HG02610 (cell line): Measurements from ENCODE around the gene SCIN.
"Not testable (repeated sequence)": the region's sequence is repeated elsewhere in the genome, so short reads cannot be mapped to it uniquely, and the experiment has no call there.

ENCODE experiments used
- ATAC-seq: cut with Tn5 transposase; IDR thresholded peaks from one replicate; pipeline ENCODE4 v1.9.1; 2021; ENCODE audit warnings: mild to moderate bottlenecking, moderate library complexity; ENCODE audit not compliant: unreplicated experiment

SCIN gene

GRCh38 chr7:12645212-12645611 is 74.7 kb downstream of the SCIN start:
- ATAC-seq = peak; percentile 70

DNA sequence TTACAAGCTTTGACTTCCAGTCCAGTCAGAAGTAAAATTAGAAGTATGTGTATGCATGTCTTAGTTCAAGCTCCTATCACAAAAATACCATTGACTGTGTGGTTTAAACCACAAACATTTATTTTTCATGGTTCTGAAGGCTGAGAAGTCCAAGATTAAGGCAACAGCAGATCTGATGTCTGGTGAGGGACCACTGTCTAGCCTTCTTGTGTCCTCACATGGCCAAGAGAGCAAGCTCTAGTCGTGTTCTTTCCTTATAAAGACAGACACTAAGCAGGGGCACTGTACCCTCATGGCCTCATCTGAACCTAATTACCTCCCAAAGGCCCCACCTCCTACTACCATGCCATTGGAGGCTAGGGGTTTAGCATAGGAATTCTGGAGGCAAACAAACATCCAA is 75.6 kb downstream of the SCIN start:
- ATAC-seq = no peak

DNA sequence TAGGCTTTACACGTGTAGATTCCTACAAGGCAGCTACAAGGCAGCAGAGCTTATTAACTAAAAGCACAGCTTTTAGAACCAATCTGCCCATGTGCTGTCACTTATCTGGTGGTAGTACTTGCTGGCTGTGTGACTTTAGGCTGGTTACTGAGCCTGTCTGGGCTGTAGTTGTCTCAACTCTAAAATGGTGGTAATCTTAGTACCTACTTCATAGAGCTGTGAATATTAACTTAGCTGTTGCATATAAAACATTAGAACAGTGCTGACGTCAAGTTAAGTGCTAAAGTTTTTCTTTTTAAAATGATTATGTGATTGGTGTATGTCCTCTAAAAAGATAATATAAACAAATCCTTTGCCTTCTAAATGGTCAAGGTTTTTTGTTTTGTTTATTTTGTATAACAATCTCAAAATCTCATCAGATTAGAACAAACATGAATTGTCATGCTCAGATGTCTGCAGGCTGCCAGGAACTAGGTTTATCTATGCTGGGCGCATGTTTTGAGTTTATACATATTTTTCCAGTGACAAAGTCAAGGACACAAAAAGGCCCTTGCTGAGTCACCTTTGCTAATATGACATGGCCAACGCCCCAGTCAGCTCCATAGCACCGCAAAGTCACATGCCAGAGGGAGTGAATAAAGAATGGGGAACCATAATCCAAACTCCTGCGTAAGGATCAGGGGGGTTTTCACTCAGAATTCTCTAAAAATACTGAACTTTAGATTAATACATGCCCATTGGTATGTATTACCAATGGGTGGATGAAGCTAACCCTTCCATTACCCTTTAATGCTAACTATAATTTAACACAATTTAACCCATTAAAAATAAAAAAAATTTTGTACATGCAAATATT is 77.1 kb downstream of the SCIN start:
- ATAC-seq = no peak

DNA sequence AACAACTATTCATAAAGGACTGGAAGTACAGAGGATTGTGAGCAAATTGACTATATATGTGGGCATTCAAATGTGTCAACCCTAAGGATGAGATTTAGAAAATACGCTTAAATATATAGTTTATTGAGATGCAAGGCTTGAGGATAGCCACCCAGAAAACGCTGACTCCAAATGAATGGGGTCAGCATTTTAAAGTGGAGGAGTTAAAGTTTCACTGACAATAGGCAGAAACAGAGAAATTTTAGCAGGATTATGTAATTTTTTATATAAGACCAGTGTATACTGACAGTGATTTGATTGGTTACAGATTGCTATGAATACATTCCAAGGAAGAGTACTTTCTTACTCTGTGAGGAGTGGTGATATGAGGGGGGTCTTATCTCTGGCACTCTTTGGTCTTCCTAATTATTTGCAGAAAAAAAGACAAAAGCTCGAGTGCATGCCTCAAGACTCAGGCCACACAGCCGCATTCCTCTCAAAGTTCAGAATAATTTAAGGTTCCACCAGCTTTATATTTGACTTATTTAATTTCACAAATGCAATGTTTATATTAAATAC is 78.3 kb downstream of the SCIN start:
- ATAC-seq = no peak

- no peak for ATAC-seq
These were observed 78.8 kb downstream of the SCIN start for GRCh38 chr7:12649348-12649747.

GRCh38 chr7:12650080-12650479 is 79.6 kb downstream of the SCIN start:
- ATAC-seq = no peak

DNA sequence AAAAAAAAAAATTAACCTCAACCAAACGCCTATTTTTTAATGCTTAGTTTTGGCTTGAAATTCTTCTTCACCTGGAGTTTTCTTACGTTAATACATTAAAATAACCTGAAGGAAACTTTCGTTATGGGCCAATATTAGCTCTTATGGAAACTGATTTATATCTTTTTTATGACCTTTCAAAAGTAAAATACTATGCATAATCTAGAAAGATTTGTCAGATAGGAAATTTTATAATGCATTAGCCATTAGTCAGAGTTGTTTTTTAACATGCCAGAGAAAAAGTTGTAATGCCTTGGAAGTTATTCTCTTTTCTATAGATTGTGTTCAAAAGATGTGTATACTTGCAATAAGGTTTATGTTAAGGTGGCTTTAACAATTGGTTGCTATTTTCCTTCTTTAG is 82.6 kb downstream of the SCIN start:
- no peak for ATAC-seq

DNA sequence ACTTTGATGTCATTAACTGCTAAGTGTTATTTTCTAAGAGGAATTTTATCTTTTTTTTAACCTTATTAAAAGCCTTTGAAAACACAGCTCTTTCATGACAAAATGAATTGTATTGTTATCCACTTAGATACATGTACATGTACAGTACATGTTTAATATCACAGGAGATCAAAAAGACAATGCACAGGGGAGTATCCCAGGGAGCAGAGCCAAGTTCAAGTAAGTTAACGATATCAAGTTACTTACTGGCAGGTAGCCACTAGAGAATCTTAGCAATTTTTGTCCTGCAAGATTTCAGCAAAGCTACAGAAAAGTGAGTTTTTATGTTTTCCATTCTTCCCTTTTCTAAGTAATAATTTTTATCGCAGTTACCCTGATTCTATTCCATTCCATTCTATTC is 83.0 kb downstream of the SCIN start:
- ATAC-seq = no peak

- ATAC-seq = no peak
These were observed 84.6 kb downstream of the SCIN start for GRCh38 chr7:12655161-12655560.

GRCh38 chr7:12660423-12660822 is 89.9 kb downstream of the SCIN start:
- not testable (repeated sequence) for ATAC-seq

DNA sequence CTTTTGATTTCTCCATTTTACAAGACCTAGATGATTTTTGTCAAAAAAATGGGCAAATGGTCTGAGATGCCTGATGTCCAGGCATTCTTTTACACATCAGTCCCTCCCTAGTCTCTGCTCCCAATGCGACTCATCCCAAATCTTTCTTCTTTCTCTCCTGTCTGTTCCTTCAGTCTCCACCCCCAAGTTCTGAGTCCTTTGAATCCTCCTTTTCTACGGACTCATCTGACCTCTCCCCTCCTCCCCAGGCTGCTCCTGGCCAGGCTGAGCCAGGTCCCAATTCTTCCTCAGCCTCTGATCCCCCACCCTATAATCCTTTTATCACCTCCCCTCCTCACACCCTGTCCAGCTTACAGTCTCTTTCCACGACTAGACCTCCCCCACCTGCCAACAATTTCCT is 90.5 kb downstream of the SCIN start:
- not testable (repeated sequence) for ATAC-seq

DNA sequence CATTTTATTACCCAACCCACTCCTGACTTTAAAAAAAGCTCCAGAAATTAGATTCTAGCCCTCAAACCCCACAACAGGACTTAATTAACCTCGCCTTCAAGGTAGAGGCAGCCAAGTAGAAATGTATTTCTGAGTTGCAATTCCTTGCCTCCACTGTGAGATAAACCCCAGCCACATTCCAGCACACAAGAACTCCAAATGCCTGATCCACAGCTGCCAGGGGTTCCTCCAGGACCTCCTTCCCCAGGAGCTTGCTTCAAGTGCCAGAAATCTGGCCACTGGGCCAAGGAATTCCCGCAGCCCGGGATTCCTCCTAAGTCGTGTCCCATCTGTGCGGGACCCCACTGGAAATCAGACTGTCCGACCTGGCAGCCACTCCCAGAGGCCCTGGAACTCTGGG is 91.1 kb downstream of the SCIN start:
- no peak for ATAC-seq

- no peak for ATAC-seq
These were observed 99.6 kb downstream of the SCIN start for GRCh38 chr7:12670000-12670729.

DNA sequence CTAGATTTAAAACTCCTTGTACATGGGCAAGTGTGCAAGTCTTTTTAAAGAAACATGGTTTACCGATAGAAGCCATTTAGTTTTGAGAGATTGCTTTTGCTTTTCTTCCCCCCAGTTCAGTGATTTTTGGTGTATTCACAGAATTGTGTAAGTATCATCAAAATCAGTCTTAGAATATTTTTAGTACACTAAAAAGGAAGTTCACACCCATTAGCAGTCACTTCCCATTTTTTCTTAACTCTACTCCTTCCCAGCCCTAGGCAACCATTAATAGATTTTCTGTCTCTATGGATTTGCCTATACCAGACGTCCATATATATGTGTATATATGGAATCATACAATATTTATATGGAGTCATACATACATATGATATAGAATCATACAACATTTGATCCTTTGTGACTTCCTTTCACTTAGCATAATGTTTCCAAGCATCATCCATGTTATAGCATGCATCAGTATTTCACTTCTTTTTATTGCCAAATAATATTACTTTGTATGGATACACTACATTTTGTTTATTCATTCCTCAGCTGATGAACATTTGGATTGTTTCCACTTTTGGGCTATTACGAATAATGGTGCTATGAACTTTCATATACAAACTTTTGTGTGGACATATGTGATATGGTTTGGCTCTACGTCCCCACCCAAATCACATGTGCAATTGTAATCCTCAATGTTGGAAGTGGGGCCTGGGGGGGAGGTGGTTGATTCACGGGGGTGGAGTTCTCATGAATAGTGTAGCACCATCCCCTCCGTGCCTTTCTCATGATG is 100.4 kb downstream of the SCIN start:
- ATAC-seq = no peak

DNA sequence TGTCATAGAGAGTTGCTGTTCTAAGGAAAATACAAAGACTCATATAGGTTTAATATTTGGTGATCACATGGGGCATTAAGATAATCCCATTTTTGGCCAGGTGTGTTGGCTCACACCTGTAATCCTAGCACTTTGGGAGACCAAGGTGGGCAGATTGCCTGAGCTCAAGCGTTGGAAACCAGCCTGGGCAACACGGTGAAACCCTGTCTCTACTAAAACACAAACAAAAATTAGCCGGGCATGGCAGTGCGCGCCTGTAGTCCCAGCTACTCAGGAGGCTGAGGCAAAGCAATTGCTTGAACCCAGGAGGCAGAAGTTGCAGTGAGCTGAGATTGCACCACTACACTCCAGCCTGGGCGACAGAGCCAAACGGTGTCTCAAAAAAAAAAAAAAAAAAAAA is 102.9 kb downstream of the SCIN start:
- not testable (repeated sequence) for ATAC-seq

DNA sequence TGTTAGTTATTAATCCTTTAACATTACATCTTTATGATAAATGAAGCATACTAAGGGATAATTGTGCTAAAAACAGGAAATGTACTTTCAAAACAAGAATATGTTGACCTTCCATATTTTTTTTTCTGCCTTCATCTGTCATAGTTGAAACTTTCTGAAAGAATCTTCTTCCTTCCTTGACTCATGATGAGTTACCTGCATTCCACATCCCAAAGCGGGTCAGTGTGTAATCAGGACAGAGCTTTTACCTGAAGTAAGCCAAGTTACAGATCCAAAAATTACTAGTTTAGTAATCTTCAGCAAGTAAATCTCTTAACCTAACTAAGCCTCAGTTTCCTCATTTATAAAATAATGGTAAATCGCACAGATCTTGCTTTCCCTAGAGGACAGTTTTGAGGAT is 103.5 kb downstream of the SCIN start:
- no peak for ATAC-seq

DNA sequence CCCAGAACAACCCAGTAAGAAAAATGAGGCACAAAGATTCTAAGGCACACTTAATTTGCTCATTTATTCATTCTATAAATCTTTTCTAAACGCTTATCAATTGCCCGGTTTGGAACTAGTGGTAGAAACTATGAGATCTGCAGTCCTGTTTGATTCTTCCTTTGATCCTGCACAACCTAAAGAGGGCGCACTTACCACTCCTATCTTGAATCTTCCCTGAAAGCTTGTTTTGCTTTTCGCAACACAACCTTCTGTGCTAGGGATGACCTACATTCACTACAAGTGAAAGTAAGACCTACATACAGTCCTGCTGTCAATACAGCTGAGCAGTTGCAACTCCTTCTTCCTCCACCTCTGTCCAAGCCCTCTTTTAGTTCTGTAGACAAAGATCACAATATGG is 104.3 kb downstream of the SCIN start:
- no peak for ATAC-seq

- no peak for ATAC-seq
These were observed 113.4 kb downstream of the SCIN start for GRCh38 chr7:12683678-12684585.

DNA sequence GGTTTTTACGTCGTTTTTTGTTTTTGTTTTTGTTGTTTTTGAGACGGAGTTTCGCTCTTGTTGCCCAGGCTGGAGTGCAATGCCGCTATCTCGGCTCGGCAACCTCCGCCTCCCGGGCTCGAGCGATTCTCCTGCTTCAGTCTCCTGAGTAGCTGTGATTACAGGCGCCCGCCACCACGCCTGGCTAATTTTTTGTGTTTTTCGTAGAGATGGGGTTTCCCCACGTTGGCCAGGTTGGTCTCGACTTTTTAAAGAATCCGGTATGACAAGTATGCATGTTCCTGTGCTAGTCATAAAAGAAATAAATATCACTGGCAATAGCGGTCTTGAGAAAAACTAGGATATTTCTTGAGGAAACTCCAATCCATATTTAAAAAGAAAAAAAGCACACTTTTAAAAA is 114.2 kb downstream of the SCIN start:
- no peak for ATAC-seq

- ATAC-seq = no peak
These were observed 115.0 kb downstream of the SCIN start for GRCh38 chr7:12685550-12685949.
